ENCODE measurements around the gene TRAF3IP3.

Gene TRAF3IP3

GRCh38 chr1:209756615-209757445 lies 977 bp downstream of the TRAF3IP3 start:
- H3K27ac ChIP-seq = no peak overlapping the region
- no peak for TF ChIP-seq CTCF (conservative IDR thresholded peaks at IDR 0.05)

- H3K27ac ChIP-seq = no peak overlapping the region
- TF ChIP-seq CTCF (conservative IDR thresholded peaks at IDR 0.05) = no peak
Observed at GRCh38 chr1:209758400-209758799, 2.5 kb downstream of the TRAF3IP3 start.

GRCh38 chr1:209759829-209760359 lies 4.0 kb downstream of the TRAF3IP3 start:
- TF ChIP-seq CTCF (conservative IDR thresholded peaks at IDR 0.05) = no peak
- H3K27ac ChIP-seq = no peak overlapping the region

- no peak overlapping the region for H3K27ac ChIP-seq
- TF ChIP-seq CTCF (conservative IDR thresholded peaks at IDR 0.05) = no peak
Observed at GRCh38 chr1:209761011-209761635, 5.3 kb downstream of the TRAF3IP3 start.

- TF ChIP-seq CTCF (conservative IDR thresholded peaks at IDR 0.05) = no peak
- no peak overlapping the region for H3K27ac ChIP-seq
Observed at GRCh38 chr1:209766051-209766450, 10.2 kb downstream of the TRAF3IP3 start.

- H3K27ac ChIP-seq = no peak overlapping the region
- TF ChIP-seq CTCF (conservative IDR thresholded peaks at IDR 0.05) = no peak
Observed at GRCh38 chr1:209767096-209767495, 11.2 kb downstream of the TRAF3IP3 start.

- no peak for TF ChIP-seq CTCF (conservative IDR thresholded peaks at IDR 0.05)
Observed at GRCh38 chr1:209767706-209768105, 11.9 kb downstream of the TRAF3IP3 start.

More at GRCh38 chr1:209767706-209768105, 11.9 kb downstream of the TRAF3IP3 start:
- no peak overlapping the region for H3K27ac ChIP-seq
